Prostate gland (tissue), 2 donors: ENCODE data around the gene FARP1.

Experiments used
- CTCF ChIP-seq, 4 experiments: fragments of 200-600 bp in 2 of 4; fragments of 450-650 bp in 2 of 4; sonication (generic) in 2 of 4; IDR thresholded peaks; 1 replicate in 3 of 4; 2 replicates in 1 of 4; pipeline ENCODE4 v1.5.1; 2016 to 2019; ENCODE audit warnings: antibody characterized with exemption in 4 of 4, mild to moderate bottlenecking in 2 of 4, moderate library complexity in 2 of 4
- POLR2A ChIP-seq: fragments of 450-650 bp; IDR thresholded peaks from one replicate; pipeline ENCODE4 v1.6.1; 2016; ENCODE audit warnings: antibody characterized with exemption, mild to moderate bottlenecking
- POLR2AphosphoS5 ChIP-seq: sonication (generic); formaldehyde crosslinking; IDR thresholded peaks from one replicate; pipeline ENCODE4 v1.6.1; 2017; ENCODE audit warnings: antibody characterized with exemption

GRCh38 chr13:98360545-98360944, 217.7 kb downstream of the FARP1 start:
- no peak for TF ChIP-seq POLR2AphosphoS5
- TF ChIP-seq CTCF (IDR thresholded peaks at IDR 0.05): no peak
- TF ChIP-seq POLR2A: no peak
